NCI-H2196 (cell line): ENCODE measurements around the gene TMEM130.

Source experiments
- DNase-seq: peaks from one replicate; lab custom pipeline; 2025; ENCODE audit not compliant: unreplicated experiment; lab: John Stamatoyannopoulos, UW

The TMEM130 gene

DNA sequence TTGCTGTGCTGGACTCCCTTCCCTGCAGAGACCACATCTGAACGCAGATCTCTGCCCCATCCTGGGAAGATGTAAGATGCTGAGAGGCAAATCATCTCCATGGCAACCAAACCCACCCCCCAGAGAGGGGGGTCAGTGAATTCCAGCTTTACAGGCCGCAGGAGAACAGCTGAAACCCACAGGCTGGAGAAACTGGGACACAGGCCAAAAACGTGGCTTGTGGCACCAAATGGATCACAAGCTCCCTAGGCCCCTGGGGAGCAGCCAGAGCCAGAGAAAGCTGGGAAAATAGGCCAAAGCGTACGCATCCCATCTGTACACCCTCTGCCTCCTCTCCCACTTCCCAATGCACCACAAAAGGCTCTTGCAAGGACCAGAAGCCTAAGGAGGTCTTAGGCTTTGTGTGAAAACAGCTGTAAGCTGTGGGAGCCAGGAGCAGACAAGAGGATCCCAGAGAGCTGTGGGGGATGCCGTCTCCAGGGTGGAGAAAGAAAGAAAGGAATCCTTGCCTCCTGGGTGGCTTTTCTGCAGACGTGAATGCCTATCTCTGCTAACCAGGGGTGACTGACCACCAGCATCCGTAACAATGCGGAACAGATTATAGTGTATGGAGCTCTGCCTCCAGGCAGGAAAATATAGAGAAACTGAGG, 59.5 kb downstream of the TMEM130 start:
- no peak for DNase-seq

DNA sequence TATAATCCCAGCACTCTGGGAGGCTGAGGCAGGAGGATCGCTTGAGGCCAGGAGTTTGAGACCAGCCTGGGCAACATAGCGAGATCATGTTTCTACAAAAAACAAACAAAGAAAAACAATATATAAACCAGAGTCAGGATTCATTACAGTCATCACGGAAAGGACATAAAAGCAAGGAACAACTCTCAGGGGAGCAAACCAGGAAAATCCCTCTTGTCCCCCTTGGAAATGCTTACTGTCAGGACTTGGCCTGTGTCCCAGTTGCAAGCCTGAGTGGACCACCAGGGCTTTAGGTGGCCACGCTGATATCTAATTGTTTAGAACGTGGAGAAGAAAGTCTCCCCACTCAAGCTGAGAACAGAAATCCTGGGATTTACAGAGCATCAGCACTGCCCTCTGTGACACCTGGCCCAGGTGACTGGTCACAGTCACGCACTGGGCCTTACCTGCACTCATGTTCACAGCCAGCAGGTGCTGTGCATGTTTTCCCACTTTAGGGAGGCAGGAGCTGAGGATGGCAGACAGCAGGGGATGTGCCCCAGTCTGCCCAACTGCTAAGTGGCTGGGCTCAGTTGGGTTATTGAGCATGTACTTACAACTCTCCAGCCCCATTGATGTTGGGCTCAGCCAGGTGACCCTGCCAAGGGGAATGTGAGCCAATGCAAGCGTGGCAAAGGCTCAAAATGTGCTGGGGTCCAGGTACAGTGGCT, 60.9 kb downstream of the TMEM130 start:
- DNase-seq, result no peak

DNA sequence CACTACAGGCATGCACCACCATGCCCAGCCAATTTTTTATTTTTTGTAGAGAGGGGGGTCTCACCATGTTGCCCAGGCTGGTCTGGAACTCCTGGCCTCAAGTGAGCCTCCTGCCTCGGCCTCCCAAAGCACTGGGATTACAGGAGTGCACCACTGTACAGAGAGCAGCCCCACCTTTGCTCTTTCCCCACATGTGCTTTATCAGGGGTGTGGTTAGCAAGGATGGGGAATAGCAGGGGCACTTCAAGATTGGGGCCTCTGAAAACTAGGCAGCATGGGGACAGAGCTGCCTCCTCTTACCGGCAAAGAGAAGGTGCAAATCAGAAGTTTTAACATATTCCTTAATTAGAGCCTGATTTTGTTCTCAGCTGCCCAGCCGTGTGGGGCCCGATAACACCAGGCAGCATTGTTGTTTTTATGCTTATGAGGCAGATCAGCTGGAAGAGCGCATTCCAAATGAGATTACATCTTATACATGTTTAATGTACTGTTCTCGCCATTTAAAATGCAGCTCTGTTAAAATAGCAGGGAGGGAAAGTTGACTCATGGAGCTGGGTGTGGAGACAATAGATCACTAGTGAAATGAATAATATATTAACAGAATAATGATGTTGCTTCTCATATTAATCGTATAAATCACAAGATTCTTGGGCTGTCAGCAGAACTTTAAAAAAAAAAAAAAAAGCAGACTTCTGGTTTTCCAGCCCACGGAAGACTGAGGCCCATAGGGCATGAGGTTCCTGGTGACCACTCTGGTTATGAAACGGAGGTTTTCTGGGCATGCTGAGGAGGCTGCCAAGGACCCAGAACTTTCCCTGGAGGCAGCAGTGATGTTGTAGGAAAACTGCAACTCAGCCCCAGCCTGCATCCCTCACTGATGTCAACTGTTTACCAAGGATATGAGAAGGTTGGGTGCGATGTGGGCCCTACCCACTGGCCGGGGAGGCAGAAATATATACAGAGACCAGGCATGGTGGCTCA, 62.5 kb downstream of the TMEM130 start:
- DNase-seq, result no peak

DNA sequence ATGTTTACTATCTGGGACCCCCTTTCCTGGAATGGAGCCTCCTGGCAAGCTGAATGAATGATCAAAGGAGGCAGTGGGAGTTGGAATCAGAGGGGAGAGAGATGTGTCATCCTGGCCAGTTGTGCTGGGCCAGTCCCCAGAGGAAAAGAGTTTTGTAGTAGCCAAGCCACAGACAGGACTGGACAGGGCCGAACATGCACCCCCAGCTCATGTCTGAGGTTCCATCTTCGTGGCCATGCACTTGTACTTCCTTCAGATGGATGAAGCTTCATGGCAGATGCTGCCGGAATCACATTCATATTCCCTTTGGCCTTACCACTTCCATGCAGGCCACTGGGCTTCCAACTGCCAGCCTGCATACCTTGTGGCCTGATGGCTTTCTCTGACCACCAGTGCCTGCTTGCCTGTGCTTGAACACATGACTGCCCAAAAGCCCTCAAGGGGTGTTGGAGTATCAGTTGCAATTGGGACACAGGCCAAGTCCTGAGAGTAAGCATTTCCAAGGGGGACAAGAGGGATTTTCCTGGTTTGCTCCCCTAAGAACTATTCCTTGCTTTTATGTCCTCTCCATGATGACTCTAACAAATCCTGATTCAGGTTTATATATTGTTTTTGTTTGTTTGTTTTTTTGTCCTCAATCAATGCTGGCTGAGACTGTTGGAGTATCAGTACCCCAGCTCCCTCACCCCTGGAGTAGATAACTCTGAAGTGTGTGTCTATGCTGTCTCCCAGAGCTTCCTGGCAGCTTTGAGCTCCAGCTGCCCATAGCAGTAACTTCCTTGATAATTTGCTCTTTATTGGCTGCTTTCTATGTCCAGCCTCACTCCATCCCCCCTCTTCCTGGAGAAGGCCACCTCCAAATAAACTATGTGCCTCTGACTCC, 63.6 kb downstream of the TMEM130 start:
- DNase-seq, result no peak

DNA sequence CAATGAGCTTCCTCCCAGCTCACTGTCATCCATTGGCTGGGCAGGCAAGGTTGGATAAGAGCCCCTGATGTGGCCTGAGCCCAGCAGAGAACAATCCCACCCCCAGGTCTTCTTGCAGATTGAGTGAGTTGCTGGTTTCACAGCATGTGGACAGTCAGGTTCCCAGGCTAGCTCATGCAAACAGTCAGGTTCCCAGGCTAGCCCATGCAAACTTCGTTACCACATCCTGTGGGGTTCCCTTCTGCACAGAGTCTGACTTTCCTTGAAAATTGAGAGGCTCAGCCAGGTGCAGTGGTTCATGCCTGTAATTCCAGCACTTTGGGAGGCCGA, 67.1 kb downstream of the TMEM130 start:
- no peak for DNase-seq

DNA sequence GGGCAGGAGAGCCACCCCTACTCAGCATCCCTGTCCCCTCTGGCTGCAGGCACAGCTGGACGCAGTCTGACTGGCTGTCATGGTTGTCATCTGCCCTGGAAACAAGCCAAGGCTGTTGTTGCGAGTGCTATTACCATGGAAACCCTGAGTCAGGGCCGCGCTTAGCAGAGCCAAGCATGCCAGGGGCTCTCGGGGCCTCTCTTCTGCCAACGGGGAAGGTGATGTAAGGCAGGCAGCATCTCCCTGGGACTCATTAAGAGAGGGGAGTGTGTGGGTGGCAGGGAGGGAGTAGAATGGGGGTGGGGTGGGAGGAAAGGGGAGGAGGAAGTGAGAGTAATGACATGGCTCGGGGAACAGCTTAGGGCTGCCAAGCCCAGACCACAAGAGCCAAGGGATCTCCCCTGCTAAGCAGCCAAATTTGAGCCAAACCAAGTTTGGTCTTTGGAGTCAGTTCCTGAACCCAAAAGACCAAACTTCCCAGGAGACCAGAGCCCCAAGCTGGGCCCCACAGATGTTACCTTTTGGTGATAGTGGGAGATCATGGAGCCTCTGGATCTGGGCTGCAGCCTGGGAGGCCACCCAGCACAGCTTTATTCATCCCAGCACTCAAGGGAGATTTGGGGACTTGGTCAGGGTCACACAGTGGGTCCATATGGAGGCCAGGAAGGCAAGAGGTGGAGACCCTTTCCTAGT, 67.6 kb downstream of the TMEM130 start:
- DNase-seq, result peak; percentile 16

DNA sequence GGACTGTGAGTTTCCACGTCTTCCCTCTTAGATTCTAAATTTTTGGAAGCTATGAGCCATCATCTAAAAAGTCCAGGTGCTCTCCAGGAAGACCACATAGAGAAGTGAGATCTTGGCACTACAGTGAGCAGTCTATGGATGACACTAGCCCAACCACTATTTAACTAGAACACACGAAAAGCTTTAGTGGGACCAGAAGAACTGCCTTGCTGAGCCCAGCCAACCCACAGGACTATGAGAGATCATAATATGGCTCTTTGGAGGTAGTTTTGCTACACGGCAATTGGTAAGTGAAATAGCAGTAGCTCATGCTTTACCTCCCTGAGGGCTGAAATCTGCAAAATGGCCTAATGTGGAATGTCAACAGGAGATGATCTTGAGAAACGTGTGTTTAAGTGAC, 68.8 kb downstream of the TMEM130 start:
- no peak for DNase-seq

DNA sequence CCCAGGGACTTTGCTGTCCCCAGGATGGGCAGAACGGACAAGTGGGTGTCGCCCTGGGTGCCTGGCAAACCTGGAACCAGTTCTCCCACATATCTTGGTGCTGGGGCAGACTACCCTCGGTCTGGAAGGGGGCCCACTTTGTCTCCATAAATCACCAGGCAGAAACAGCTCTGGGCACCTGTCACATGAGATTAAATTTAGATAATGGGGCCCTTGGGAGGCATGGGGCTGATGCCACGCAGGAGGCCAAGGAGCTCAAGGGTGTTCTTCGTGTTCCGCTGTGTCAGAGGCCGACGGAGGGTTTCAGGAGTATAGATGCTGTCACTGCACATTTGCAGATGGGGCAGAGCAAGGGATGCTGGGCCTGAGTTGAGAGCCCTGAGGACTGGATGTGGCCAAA, 72.7 kb downstream of the TMEM130 start:
- DNase-seq, result no peak
